Dedifferentiated amniotic fluid mesenchymal stem cell (primary cell): Measurements from ENCODE around the gene DLGAP3.

Source experiments
- DNase-seq: peaks from one replicate; pipeline ENCODE4 v3.0.0-alpha.2; 2016; ENCODE audit errors: extremely low spot score

Gene DLGAP3

DNA sequence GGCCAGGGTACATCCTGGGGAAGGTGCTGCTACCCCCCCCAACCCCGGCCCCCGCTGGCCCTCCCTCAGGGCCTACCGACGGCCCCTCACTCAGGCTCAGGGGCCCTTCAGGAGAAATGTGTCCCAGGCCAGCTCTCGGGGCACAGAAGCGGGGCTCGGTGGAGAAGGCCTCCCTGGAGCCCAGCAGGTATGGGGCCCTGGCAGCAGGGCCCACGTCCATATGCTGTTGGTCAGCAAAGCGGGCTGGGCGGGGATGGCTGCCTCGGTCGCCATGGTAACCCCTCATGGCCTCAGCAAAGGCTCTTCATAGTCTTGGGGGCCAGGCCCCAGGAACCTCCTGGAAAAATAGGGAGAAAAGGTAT lies 24.4 kb downstream of the DLGAP3 start:
- no peak for DNase-seq

- no peak for DNase-seq
These were observed 25.0 kb downstream of the DLGAP3 start for GRCh38 chr1:34904236-34905097.

DNA sequence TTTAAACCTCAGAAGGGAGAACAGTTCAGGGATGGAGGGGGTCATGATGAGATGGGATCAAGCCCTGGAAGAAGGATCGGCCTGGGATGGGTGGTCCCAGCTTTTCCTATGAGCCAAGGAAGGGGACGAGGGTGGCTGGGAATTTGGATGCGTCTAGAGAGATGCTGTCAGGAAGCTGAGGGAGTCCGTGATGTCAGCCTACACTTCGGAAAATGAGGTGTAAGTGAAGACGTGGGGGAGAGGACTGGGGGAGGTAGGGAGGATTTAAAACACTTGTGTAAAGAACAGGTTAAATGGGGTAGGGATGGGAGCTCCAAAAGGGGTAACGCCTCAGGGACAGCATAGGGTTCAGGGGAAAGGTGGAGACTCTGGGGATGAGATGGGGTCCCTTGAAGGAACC lies 27.5 kb downstream of the DLGAP3 start:
- no peak for DNase-seq

GRCh38 chr1:34900775-34901502 lies 28.5 kb downstream of the DLGAP3 start:
- DNase-seq: no peak

DNA sequence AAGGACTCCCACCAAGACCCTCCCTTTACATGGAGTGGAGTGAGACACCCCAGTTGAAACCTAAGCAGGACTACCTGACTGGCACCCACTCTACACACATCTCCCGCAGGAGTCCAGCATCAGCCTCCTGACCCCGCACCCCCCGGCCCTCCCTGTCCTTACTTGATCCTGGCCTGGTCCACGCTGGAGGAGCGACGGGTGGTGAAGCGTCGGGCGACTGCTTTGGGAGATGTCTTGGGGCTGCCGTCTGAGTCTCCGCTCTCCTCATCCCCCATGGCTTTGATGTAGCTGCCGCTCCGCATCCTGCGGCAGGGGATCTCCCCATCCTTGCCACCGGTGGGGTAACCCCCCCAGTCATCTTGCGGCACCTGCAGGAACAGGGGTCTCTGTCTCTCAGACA lies 29.5 kb downstream of the DLGAP3 start:
- DNase-seq: no peak

GRCh38 chr1:34899471-34899870 lies 30.0 kb downstream of the DLGAP3 start:
- no peak for DNase-seq

GRCh38 chr1:34898330-34898761 lies 31.1 kb downstream of the DLGAP3 start:
- DNase-seq: no peak

DNA sequence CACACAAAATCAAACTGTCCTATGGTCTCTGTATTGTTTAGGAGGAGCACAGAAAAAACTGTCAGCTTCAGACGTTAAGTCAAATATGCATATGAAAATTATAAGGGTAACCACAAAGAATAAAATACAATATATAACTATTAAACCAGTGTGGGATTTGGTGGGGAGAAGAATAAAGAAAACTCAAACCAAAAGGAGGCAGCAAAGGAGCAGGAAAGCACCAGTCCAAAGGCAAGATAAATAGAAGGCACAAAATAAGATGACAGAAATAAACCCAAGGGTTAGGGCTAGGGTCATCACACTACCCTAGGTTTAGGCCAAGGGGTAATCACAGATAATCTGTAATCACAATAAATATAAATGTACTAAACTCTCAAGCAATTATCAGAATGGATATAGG lies 32.8 kb downstream of the DLGAP3 start:
- no peak for DNase-seq

DNA sequence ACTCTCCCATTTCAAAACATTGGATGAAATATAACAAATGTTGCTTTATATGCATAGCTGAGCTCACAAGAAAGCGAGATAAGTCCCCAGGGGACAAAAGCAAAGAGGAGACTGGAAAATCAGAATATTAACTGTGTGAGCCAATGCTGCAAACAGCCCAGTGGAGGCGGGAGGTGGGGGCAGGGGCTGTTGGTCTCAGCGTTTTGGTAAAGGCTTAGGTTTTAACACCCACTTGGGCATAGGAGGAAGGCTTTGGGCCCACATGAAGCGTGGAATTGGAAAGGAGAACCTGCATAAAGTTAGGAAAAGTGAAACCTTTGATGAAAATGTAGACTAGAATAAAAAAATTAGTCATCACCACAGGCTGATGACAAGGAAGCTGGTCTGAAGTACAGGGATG lies 39.7 kb downstream of the DLGAP3 start:
- no peak for DNase-seq

GRCh38 chr1:34887593-34887992 lies 41.9 kb downstream of the DLGAP3 start:
- no peak for DNase-seq

DNA sequence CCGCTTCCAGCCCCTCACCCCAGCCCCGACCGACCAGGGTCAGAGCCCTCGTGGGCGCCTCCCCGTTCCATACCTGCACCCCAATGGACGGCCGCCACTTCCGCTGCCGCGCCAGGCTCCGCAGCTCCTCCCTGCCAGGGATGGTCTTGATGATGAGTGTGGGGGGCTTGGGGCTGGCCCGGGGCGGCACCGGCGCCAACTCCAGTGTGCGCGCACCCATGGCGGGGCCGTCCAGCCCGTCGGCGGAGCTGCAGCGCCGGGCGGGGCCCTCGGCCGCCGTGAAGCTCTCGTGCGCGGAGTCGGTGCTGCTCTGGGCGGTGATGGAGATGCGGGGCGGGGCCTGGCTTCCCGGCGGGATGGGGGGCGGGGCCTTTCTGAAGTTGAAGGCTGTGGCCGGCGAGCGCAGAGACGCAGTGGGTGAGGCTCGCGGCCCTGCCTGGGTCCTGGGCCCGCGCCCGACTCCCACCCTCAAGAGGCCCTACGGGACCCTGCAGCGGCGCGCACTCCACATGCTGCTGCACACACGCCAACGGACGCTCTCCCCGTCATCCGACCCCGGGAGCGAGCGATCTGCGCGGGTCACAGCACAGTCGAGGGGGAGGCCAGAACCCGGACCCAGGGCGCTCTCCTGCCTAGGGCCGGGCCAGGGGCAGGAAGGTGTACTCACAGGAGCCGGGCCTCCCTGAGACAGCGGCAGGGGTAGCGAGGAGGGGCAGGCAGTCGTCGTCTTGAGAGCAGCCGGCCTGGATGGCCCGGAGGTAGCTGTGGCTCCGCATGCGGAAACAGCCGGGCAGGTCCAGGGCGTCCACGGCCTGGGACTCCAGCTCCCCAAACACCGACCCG lies 43.8 kb downstream of the DLGAP3 start:
- no peak for DNase-seq

- DNase-seq: no peak
These were observed 44.5 kb downstream of the DLGAP3 start for GRCh38 chr1:34884961-34885360.

DNA sequence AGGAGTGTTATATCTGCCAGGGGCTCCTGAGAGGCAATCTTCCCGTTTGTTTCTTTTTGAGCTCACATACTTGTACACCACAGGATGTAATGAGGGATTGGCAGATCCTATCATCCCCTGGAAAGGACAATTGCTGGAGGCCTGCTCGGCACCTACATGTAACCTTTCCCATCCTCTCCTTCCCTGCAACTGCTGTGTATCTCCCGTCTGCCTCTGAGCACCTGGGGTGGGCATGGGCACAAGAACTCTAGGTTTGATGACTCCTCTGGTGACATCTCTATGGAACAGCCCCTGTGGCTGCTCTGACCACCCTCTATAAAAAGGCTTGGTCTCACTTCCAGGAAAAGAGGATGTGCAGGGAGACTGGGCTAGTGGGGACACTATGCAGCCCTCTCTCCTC lies 44.9 kb downstream of the DLGAP3 start:
- DNase-seq: no peak

DNA sequence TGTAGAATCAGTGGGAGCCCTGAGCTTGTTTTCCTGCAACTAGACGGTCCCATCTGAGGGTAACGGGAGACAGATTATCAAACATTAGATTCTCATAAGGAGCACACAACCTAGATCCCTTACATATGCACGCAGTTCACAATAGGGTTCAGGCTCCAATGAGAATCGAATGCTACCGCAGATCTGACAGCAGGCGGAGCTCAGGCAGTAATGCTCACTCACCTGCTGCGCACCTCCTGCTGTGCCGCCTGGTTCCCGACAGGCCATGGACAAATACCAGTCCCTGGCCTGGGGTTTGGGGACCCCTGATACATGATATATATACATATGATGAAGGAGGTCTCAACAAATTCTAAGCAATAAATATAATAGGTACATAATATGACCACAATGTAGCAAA lies 50.2 kb downstream of the DLGAP3 start:
- no peak for DNase-seq

GRCh38 chr1:34876406-34876805 lies 53.0 kb downstream of the DLGAP3 start:
- DNase-seq: no peak

GRCh38 chr1:34874296-34874952 lies 55.0 kb downstream of the DLGAP3 start:
- no peak for DNase-seq

DNA sequence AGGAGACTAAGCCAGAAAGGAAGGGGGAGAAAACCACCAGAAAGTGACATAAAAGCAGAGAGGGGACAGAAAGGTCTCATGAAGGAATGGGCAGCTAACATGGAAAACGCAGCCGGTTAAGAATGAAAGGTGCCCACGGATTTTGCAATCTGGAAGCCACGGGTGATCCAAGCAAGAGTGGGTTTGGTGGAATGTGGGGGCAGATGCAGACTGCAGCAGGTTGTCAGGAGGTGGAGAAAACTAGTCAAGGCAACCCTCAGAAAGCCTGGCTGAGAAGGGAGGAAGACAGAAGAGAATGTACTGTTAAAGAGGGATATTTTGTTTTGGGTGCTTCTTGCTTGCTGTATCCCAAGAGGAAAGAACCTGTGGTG lies 57.3 kb downstream of the DLGAP3 start:
- DNase-seq: no peak

- no peak for DNase-seq
These were observed 57.9 kb downstream of the DLGAP3 start for GRCh38 chr1:34871443-34872132.

GRCh38 chr1:34870395-34870794 lies 59.1 kb downstream of the DLGAP3 start:
- no peak for DNase-seq

DNA sequence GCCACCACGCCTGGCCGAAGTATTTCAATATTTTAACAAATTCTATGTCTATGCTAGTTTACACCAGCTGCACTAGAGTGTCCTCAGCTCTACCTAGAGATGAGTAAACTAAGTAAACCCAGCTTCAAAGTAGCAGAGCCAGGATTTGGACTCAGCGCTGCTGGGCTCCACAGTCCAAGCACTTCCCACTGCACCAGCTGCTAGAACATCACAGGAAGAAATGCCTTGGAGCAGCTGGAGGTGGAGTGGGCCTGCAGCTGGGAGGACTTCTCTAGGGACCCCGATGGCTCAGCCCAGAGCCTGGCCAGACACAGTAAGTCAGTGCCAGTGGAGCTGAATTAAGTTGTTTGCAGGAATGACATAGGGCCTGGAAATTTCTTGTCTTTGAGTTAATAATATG lies 59.7 kb downstream of the DLGAP3 start:
- DNase-seq: no peak
